Measurements from ENCODE around the gene OR4D11. TPM values are rescaled to one million over a fixed set of nuclear protein-coding genes. Genes with fewer than 3 reads are reported as not detected.
A peak's percentile ranks its signal among the peaks of the same experiment; 100 is the strongest.

The OR4D11 gene
- total RNA-seq (not detected), polyA plus RNA-seq (not detected)
- long read RNA-seq, donor 1, result 0 reads
- long read RNA-seq, donor 2, result 0 reads
- long read RNA-seq, donor 3, result 0 reads
- long read RNA-seq, donor 4, result 0 reads
- long read RNA-seq, donor 5, result 0 reads
- long read RNA-seq, donor 6, result 0 reads
- long read RNA-seq, donor 7, result 0 reads
- long read RNA-seq, donor 8, result 0 reads
- long read RNA-seq, donor 9, result 0 reads
- long read RNA-seq, donor 10, result 0 reads

- DNase-seq, result no peak
- Histone ChIP-seq H3K4me1 (replicated peaks in 1 of 2) (no peaks in the 10 kb centered on the region), H3K27ac (no peak within 1 kb of the TSS), H3K9me3 (replicated peaks in 1 of 3) (no peaks in the 10 kb centered on the region), H3K36me3 (replicated peaks in 1 of 2) (no peaks in the 10 kb centered on the region), H3K4me3 (no peak within 1 kb of the TSS), H3K27me3 (no peaks in the 10 kb centered on the region)
- TF ChIP-seq CTCF (IDR thresholded peaks at IDR 0.05) (no peak), POLR2A (IDR thresholded peaks at IDR 0.05) (no peak)
- intact Hi-C loops (cut with DNase I), result no loop called here
These were observed at the start of gene OR4D11 for GRCh38 chr11:59503276-59503675. Gene OR4D11, plus strand, starts transcription at chr11:59503576. Its CDS starts 0 bp downstream, at chr11:59503576.

- Histone ChIP-seq H3K27ac (no peak within 1 kb of the TSS), H3K4me1 (replicated peaks in 1 of 2) (no peaks in the 10 kb centered on the region), H3K4me3 (no peak within 1 kb of the TSS), H3K9me3 (replicated peaks in 1 of 3) (no peaks in the 10 kb centered on the region), H3K36me3 (replicated peaks in 1 of 2) (no peaks in the 10 kb centered on the region), H3K27me3 (no peaks in the 10 kb centered on the region)
- no peak for TF ChIP-seq POLR2A (IDR thresholded peaks at IDR 0.05)
- TF ChIP-seq CTCF (IDR thresholded peaks at IDR 0.05), result no peak
- 77 to 92% (median 87%) methylated on average over 2 of the region's 2 CpGs for WGBS, 4 donors
- intact Hi-C loops (cut with DNase I), result no loop called here
- DNase-seq, result no peak
These were observed 46.7 kb upstream of the OR4D11 start, which contains the start of gene OR4D6 for GRCh38 chr11:59456661-59457060. Gene OR4D6, plus strand, starts transcription at chr11:59456961. Its CDS starts 0 bp downstream, at chr11:59456961.

GRCh38 chr11:59459916-59460315 is 43.5 kb upstream of the OR4D11 start:
- Histone ChIP-seq H3K4me3 (no peak overlapping the region), H3K4me1 (replicated peaks in 1 of 2) (no peaks in the 10 kb centered on the region), H3K27ac (no peak overlapping the region), H3K36me3 (replicated peaks in 1 of 2) (no peaks in the 10 kb centered on the region), H3K9me3 (replicated peaks in 1 of 3) (no peaks in the 10 kb centered on the region), H3K27me3 (no peaks in the 10 kb centered on the region)
- DNase-seq, result no peak
- intact Hi-C loops (cut with DNase I), result no loop called here
- WGBS, 4 donors, result 66 to 86% (median 76%) methylated on average over 3 of the region's 3 CpGs
- TF ChIP-seq CTCF (IDR thresholded peaks at IDR 0.05), result no peak
- TF ChIP-seq POLR2A (IDR thresholded peaks at IDR 0.05), result no peak

- Histone ChIP-seq H3K4me1 (replicated peaks in 1 of 2) (no peaks in the 10 kb centered on the region), H3K9me3 (replicated peaks in 1 of 3) (no peaks in the 10 kb centered on the region), H3K36me3 (replicated peaks in 1 of 2) (no peaks in the 10 kb centered on the region), H3K27ac (no peak overlapping the region), H3K4me3 (no peak overlapping the region), H3K27me3 (no peaks in the 10 kb centered on the region)
- TF ChIP-seq CTCF (IDR thresholded peaks at IDR 0.05) (no peak), POLR2A (IDR thresholded peaks at IDR 0.05) (no peak)
- DNase-seq, result peak in 3 of 7 donors; percentile 7 to 27 (median 25)
- intact Hi-C loops (cut with DNase I), result no loop called here
- 39 to 46% (median 42%) methylated on average over 5 of the region's 5 CpGs for WGBS, 4 donors
These were observed 40.2 kb upstream of the OR4D11 start for GRCh38 chr11:59463190-59463641.

Data from adrenal gland (tissue), 19 donors.